DOHH2 (cell line): ENCODE measurements around the gene SETD1A.

ENCODE experiments used
- H3F3A ChIP-seq: fragments of 200-600 bp; sonication (generic), shearing (Covaris generic); 2 replicates; pipeline ENCODE4 v1.6.0; 2016; ENCODE audit warnings: antibody characterized with exemption, mild to moderate bottlenecking; ENCODE audit not compliant: control insufficient read depth, insufficient read depth
- H3K27ac ChIP-seq: fragments of 200-600 bp; sonication (generic); 2 replicates; pipeline ENCODE4 v1.5.1; 2014; ENCODE audit warnings: low read depth, mild to moderate bottlenecking, low read length, moderate library complexity
- H3K27me3 ChIP-seq: fragments of 200-600 bp; sonication (generic); 2 replicates; pipeline ENCODE4 v1.6.1; 2014; ENCODE audit warnings: mild to moderate bottlenecking, low read length, mixed read lengths; ENCODE audit not compliant: control insufficient read depth
- H3K36me3 ChIP-seq: fragments of 200-600 bp; sonication (generic); 2 replicates; pipeline ENCODE4 v1.6.1; 2014; ENCODE audit warnings: mild to moderate bottlenecking, low read length, moderate library complexity, mixed read lengths; ENCODE audit not compliant: control insufficient read depth
- H3K4me1 ChIP-seq: fragments of 200-600 bp; sonication (generic); 2 replicates; pipeline ENCODE4 v1.6.1; 2014; ENCODE audit warnings: mild to moderate bottlenecking, low read length, mixed read lengths; ENCODE audit not compliant: control insufficient read depth
- H3K4me2 ChIP-seq: fragments of 200-600 bp; sonication (generic); 2 replicates; pipeline ENCODE4 v1.6.0; 2014; ENCODE audit warnings: mild to moderate bottlenecking, low read length, moderate library complexity
- H3K4me3 ChIP-seq: fragments of 200-600 bp; sonication (generic); 2 replicates; pipeline ENCODE4 v1.5.1; 2014; ENCODE audit warnings: mild to moderate bottlenecking, low read length, mixed read lengths
- H3K79me2 ChIP-seq: fragments of 200-600 bp; sonication (generic); 2 replicates; pipeline ENCODE4 v1.6.1; 2014; ENCODE audit warnings: mild to moderate bottlenecking, low read length, mixed read lengths; ENCODE audit not compliant: control insufficient read depth
- H3K9me2 ChIP-seq: fragments of 200-600 bp; sonication (generic); replicated peaks from 2 replicates; pipeline ENCODE4 v1.6.1; 2014; ENCODE audit warnings: mild to moderate bottlenecking, low read length, mixed read lengths; ENCODE audit not compliant: control insufficient read depth
- H3K9me3 ChIP-seq: fragments of 200-600 bp; sonication (generic); 2 replicates; pipeline ENCODE4 v1.6.1; 2014; ENCODE audit warnings: antibody characterized with exemption, low read length, mixed read lengths; ENCODE audit not compliant: control insufficient read depth, insufficient read depth
- H4K20me1 ChIP-seq: fragments of 200-600 bp; sonication (generic); 2 replicates; pipeline ENCODE4 v1.6.0; 2014; ENCODE audit warnings: low read depth, mild to moderate bottlenecking, antibody characterized with exemption, low read length, moderate library complexity; ENCODE audit not compliant: control insufficient read depth, insufficient read depth
- EZH2phosphoT487 ChIP-seq: fragments of 200-600 bp; sonication (generic); IDR thresholded peaks from 2 replicates; pipeline ENCODE4 v1.6.1; 2017; ENCODE audit warnings: borderline replicate concordance, mild to moderate bottlenecking, antibody characterized with exemption, low read length, moderate library complexity, mixed read lengths
- TF ChIP-seq, protein P1 (sequence below): fragments of 200-600 bp; sonication (generic); IDR thresholded peaks from one replicate; pipeline ENCODE4 v1.5.1; 2014; ENCODE audit warnings: antibody characterized with exemption, mild to moderate bottlenecking, low read depth, low read length; ENCODE audit not compliant: poor library complexity, severe bottlenecking

SETD1A gene

GRCh38 chr16:31023252-31023602 is 65.7 kb downstream of the SETD1A start:
- Histone ChIP-seq H3K79me2 (no peaks in the 10 kb centered on the region), H3K4me1 (no peaks in the 10 kb centered on the region), H3K36me3 (no peaks in the 10 kb centered on the region), H3K4me3 (no peak overlapping the region), H3K9me3 (no peaks in the 10 kb centered on the region), H3K4me2 (no peak overlapping the region), H3F3A (no peaks in the 10 kb centered on the region), H3K27ac (no peak overlapping the region), H4K20me1 (no peaks in the 10 kb centered on the region), H3K9me2 (no peaks in the 10 kb centered on the region), H3K27me3 (no peaks in the 10 kb centered on the region)
- TF ChIP-seq, protein P1, sequence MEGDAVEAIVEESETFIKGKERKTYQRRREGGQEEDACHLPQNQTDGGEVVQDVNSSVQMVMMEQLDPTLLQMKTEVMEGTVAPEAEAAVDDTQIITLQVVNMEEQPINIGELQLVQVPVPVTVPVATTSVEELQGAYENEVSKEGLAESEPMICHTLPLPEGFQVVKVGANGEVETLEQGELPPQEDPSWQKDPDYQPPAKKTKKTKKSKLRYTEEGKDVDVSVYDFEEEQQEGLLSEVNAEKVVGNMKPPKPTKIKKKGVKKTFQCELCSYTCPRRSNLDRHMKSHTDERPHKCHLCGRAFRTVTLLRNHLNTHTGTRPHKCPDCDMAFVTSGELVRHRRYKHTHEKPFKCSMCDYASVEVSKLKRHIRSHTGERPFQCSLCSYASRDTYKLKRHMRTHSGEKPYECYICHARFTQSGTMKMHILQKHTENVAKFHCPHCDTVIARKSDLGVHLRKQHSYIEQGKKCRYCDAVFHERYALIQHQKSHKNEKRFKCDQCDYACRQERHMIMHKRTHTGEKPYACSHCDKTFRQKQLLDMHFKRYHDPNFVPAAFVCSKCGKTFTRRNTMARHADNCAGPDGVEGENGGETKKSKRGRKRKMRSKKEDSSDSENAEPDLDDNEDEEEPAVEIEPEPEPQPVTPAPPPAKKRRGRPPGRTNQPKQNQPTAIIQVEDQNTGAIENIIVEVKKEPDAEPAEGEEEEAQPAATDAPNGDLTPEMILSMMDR = no peak
- TF ChIP-seq EZH2phosphoT487 = no peak

DNA sequence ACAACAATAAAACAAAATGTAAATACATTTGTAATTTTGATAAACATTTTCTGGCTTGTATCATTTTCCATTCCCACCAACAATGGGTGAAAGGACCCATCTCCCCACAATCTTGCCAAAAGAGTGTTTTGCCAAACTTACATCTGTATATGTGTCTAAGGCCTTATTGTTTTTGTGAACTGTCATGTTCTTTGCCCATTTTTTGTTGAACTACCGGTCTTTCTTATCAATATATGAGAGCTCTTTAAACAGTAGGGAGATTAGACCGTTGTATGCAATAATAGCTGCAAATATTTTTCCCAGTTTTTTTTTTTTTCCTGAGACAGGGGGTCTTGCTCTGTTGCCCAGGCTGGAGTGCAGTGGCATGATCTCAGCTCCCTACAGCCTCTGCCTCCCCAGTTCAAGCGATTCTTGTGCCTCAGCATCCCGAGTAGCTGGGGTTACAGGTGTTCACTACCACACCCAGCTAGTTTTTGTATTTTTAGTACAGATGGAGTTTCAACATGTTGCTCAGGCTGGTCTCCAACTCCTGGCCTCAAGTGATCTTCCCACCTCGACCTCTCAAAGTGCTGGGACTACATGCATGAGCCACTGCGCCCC is 66.2 kb downstream of the SETD1A start:
- no peak overlapping the region for H3K4me2 ChIP-seq
- H3K4me1 ChIP-seq = no peaks in the 10 kb centered on the region

GRCh38 chr16:31025339-31025738 is 67.8 kb downstream of the SETD1A start:
- H3K4me2 ChIP-seq = no peak overlapping the region
- TF ChIP-seq, protein P1 = no peak
- TF ChIP-seq EZH2phosphoT487 = no peak
- H3K27ac ChIP-seq = no peak overlapping the region
- no peaks in the 10 kb centered on the region for H4K20me1 ChIP-seq
- no peaks in the 10 kb centered on the region for H3K4me1 ChIP-seq
- H3K4me3 ChIP-seq = no peak overlapping the region
- H3F3A ChIP-seq = no peaks in the 10 kb centered on the region
- H3K9me3 ChIP-seq = no peaks in the 10 kb centered on the region
- H3K36me3 ChIP-seq = no peaks in the 10 kb centered on the region
- no peaks in the 10 kb centered on the region for H3K27me3 ChIP-seq
- no peaks in the 10 kb centered on the region for H3K79me2 ChIP-seq
- no peaks in the 10 kb centered on the region for H3K9me2 ChIP-seq

More for the DNA sequence above, 66.2 kb downstream of the SETD1A start:
- Histone ChIP-seq H3K27ac (no peak overlapping the region), H3K27me3 (no peaks in the 10 kb centered on the region), H3K36me3 (no peaks in the 10 kb centered on the region), H3K9me3 (no peaks in the 10 kb centered on the region), H3K9me2 (no peaks in the 10 kb centered on the region), H4K20me1 (no peaks in the 10 kb centered on the region), H3K79me2 (no peaks in the 10 kb centered on the region), H3K4me3 (no peak overlapping the region), H3F3A (no peaks in the 10 kb centered on the region)
- TF ChIP-seq, protein P1 = no peak
- no peak for TF ChIP-seq EZH2phosphoT487
